A673 (cell line): ENCODE results near the gene PBX1. TPM values are rescaled to one million over a fixed set of nuclear protein-coding genes. Genes with fewer than 3 reads are reported as not detected.

Experiments used
- BruUV-seq: library from RNA; stranded (reverse); fragments of 400-500 nt; replicated peaks from 2 replicates; lab custom pipeline; 2021; lab: Mats Ljungman, UMichigan
- CTCF ChIA-PET: fragments of 300-600 bp; sonication (Branson Sonifier 250); formaldehyde crosslinking; loops from one replicate; lab custom pipeline; 2022; ENCODE audit warnings: antibody characterized with exemption; lab: Charles Lee
- POLR2A ChIA-PET: fragments of 300-600 bp; sonication (Branson Sonifier 250); formaldehyde crosslinking; loops from one replicate; lab custom pipeline; 2022; ENCODE audit warnings: antibody characterized with exemption; ENCODE audit not compliant: low non-redundant PET; lab: Charles Lee
- DNase-seq: peaks from one replicate; pipeline ENCODE4 v3.0.0-alpha.2; 2015; ENCODE audit warnings: low spot score
- H3K27ac ChIP-seq: fragments of 200-600 bp; sonication (generic); 2 replicates; pipeline ENCODE4 v1.5.1; 2016; ENCODE audit warnings: mixed run types, low read depth, mild to moderate bottlenecking, mixed read lengths, antibody characterized with exemption, low read length; ENCODE audit not compliant: poor library complexity, severe bottlenecking
- H3K27me3 ChIP-seq: fragments of 200-600 bp; sonication (generic); replicated peaks from 2 replicates; pipeline ENCODE4 v1.6.1; 2017; ENCODE audit warnings: mixed run types, low read depth, mild to moderate bottlenecking, mixed read lengths, antibody characterized with exemption, low read length; ENCODE audit not compliant: insufficient read depth, poor library complexity
- H3K36me3 ChIP-seq: fragments of 200-600 bp; sonication (generic); 2 replicates; pipeline ENCODE4 v1.6.1; 2016; ENCODE audit warnings: mixed run types, mild to moderate bottlenecking, mixed read lengths, antibody characterized with exemption, low read length; ENCODE audit not compliant: insufficient read depth, poor library complexity, severe bottlenecking
- H3K4me1 ChIP-seq: fragments of 200-600 bp; sonication (generic); 2 replicates; pipeline ENCODE4 v1.6.1; 2017; ENCODE audit warnings: mixed run types, mild to moderate bottlenecking, mixed read lengths, antibody characterized with exemption, low read length; ENCODE audit not compliant: insufficient read depth, poor library complexity, severe bottlenecking
- H3K4me3 ChIP-seq: fragments of 200-600 bp; sonication (generic); 2 replicates; pipeline ENCODE4 v1.5.1; 2016; ENCODE audit warnings: low read depth, mixed run types, mild to moderate bottlenecking, mixed read lengths, low read length; ENCODE audit not compliant: poor library complexity, severe bottlenecking
- H3K9me3 ChIP-seq: fragments of 200-600 bp; sonication (generic); 2 replicates; pipeline ENCODE4 v1.6.1; 2016; ENCODE audit warnings: mixed run types, low read depth, mild to moderate bottlenecking, mixed read lengths, antibody characterized with exemption, low read length; ENCODE audit not compliant: poor library complexity, severe bottlenecking
- EZH2 ChIP-seq: fragments of 200-600 bp; sonication (generic); IDR thresholded peaks from 2 replicates; pipeline ENCODE4 v1.6.1; 2017; ENCODE audit warnings: borderline replicate concordance, low read depth, mild to moderate bottlenecking, mixed read lengths, antibody characterized with exemption, low read length; ENCODE audit not compliant: poor library complexity, severe bottlenecking
- intact Hi-C: fragments of 100-400 bp; cut with micrococcal nuclease; formaldehyde crosslinking; loops from one replicate; pipeline ENCODE4 v1.10.0; 2022; ENCODE audit not compliant: unreplicated experiment
- total RNA-seq: library from RNA; stranded (reverse); gene quantifications from 2 replicates; pipeline ENCODE4 v1.2.3, GENCODE V29; 2021
- TF ChIP-seq, protein P1 (sequence below): fragments of 300-800, 200-600 bp; sonication (generic); conservative IDR thresholded peaks from 2 replicates; pipeline ENCODE4 v1.5.1; 2017; ENCODE audit warnings: low read depth, mild to moderate bottlenecking, antibody characterized with exemption, low read length, moderate library complexity, mixed read lengths

Gene PBX1
- total RNA-seq, 1 experiment from 2014 or later: 51.5 TPM

DNA sequence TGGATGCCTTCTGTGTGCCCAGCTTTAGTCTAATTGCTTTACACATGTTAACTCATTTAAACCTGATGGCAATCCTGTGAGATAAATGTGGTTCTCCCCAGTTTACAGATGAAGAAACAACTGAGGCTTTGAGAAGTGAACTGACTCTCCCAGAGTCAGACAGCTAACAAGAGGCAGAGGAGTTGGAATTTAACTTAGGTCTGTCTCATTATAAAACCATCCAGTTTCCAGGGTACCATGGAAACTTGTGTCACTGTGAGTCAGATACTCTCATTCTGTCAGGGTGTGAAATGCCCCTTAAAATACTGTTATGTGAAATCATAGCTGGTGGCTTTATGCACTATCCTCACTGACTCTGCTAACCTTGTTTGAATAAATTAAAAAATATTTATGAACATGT, 206.6 kb downstream of the PBX1 start:
- ChIA-PET POLR2A (no interaction called here), CTCF (no interaction called here)
- Histone ChIP-seq H3K36me3 (no peaks in the 10 kb centered on the region), H3K4me3 (no peak overlapping the region), H3K27ac (no peak overlapping the region), H3K27me3 (no peaks in the 10 kb centered on the region), H3K9me3 (no peaks in the 10 kb centered on the region), H3K4me1 (no peaks in the 10 kb centered on the region)
- BruUV-seq: no TSS peak
- intact Hi-C loops: no loop called here
- no peak for DNase-seq
- TF ChIP-seq, protein P1, sequence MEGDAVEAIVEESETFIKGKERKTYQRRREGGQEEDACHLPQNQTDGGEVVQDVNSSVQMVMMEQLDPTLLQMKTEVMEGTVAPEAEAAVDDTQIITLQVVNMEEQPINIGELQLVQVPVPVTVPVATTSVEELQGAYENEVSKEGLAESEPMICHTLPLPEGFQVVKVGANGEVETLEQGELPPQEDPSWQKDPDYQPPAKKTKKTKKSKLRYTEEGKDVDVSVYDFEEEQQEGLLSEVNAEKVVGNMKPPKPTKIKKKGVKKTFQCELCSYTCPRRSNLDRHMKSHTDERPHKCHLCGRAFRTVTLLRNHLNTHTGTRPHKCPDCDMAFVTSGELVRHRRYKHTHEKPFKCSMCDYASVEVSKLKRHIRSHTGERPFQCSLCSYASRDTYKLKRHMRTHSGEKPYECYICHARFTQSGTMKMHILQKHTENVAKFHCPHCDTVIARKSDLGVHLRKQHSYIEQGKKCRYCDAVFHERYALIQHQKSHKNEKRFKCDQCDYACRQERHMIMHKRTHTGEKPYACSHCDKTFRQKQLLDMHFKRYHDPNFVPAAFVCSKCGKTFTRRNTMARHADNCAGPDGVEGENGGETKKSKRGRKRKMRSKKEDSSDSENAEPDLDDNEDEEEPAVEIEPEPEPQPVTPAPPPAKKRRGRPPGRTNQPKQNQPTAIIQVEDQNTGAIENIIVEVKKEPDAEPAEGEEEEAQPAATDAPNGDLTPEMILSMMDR: no peak

DNA sequence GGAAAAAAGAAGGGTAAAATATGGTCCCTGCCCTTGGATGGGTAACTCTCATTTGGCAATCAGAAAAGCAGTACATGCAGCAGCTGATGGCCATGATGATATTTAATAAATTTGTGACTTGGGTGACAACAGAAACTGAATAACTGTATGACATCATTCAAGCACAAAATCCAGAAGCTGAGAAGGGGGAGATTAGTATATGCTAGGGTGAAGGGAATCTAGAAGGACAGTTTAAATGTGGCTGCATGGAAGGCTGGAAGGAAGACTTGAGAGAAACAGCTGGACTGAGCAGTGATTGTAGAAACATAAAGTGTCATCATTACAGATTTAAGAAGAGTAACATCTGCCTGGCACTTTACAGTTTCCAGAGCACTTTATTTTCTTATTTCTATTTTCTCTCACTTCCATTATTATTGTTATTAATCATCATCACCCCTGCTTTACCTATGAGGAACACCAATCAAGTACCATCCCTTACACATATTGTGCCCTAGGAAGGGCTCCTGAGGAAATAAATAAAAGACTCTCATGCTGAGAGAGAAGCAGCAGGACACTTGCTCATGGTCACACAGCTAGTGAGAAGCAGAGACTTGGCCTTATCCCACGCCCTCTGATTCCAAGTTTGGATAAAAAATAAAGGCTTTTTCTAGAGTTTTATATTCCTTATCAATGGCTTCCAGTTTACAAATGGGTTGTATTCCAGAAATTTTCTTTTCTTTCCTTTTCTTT, 207.2 kb downstream of the PBX1 start:
- Histone ChIP-seq H3K36me3 (no peaks in the 10 kb centered on the region), H3K4me1 (peaks cover 1% of the 10 kb centered on the region), H3K9me3 (no peaks in the 10 kb centered on the region), H3K4me3 (no peak overlapping the region), H3K27me3 (no peaks in the 10 kb centered on the region), H3K27ac (no peak overlapping the region)
- POLR2A ChIA-PET: no interaction called here
- no TSS peak for BruUV-seq
- intact Hi-C loops: no loop called here
- CTCF ChIA-PET: no interaction called here
- TF ChIP-seq EZH2: no peak
- TF ChIP-seq, protein P1: no peak
- no peak for DNase-seq

DNA sequence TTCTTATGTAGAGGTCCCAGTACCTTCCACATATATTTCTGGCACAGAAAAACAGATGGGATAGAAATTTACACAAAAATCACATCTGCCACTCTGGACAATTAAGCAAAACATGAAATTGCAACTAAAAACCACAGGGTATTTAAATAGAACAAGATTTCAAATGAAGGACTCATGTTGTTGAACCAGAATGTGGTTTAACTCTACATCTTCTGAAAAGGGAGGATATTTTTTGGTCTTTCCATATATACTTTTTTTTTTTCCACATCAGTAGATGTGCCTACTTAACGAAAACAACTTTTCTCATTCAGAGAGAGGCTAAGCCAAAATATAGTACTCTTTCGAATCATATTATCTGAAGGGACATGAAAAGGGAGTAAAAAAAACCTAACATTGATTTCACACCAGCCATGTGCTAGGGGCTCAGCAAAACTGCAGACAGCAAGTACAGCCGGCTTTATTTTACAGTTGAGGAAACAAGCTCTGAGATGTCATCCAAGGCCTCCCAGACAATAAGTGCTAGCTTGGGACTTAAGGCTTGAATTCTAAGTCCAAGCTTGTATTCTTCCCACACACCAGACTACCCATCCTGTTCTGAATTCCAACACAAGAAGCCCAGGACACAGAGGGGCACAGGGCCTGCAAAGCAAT, 208.9 kb downstream of the PBX1 start:
- no peak for DNase-seq
- Histone ChIP-seq H3K27ac (no peak overlapping the region), H3K4me1 (peaks cover 8% of the 10 kb centered on the region), H3K4me3 (no peak overlapping the region), H3K27me3 (no peaks in the 10 kb centered on the region), H3K9me3 (no peaks in the 10 kb centered on the region), H3K36me3 (no peaks in the 10 kb centered on the region)
- intact Hi-C loops: no loop called here
- TF ChIP-seq, protein P1: no peak
- no peak for TF ChIP-seq EZH2
- POLR2A ChIA-PET: no interaction called here
- BruUV-seq: no TSS peak
- CTCF ChIA-PET: no interaction called here
